Measurements from ENCODE around the gene MYH14. TPM values are rescaled to one million over a fixed set of nuclear protein-coding genes. Genes with fewer than 3 reads are reported as not detected.
A peak's percentile ranks its signal among the peaks of the same experiment; 100 is the strongest.

Gene MYH14
- total RNA-seq, 1 donor from 2014 or later, result not detected

DNA sequence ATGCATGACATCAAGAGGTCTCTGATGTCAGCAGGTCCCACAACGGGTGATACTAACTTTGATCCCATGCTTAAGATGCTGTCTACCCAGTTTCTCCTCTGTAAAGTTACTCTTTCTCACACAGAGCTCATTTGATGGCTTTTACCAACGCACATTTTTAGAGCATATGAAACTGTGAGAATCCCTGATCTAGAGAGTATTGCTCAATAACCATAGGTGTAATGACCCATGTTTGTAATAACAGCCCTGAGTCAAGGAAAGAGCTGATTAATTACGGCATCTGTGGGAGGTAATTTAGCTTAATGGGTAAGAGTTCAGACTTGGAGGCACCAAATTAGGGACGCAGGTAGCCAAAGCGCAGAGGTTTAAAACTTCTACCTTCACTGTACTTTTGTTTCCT, 22.3 kb upstream of the MYH14 start:
- Mint-ChIP-seq H3K27me3 (ENCODE audit: unreplicated experiment) (peaks cover 6% of the 10 kb centered on the region), H3K4me1 (ENCODE audit: unreplicated experiment) (no peaks in the 10 kb centered on the region), H3K4me3 (ENCODE audit: unreplicated experiment) (no peak overlapping the region), H3K27ac (ENCODE audit: unreplicated experiment) (no peak overlapping the region), H3K36me3 (ENCODE audit: low read depth, unreplicated experiment) (peaks cover 11% of the 10 kb centered on the region), H3K9me3 (ENCODE audit: unreplicated experiment) (peaks cover 35% of the 10 kb centered on the region)
- TF ChIP-seq, protein P1, sequence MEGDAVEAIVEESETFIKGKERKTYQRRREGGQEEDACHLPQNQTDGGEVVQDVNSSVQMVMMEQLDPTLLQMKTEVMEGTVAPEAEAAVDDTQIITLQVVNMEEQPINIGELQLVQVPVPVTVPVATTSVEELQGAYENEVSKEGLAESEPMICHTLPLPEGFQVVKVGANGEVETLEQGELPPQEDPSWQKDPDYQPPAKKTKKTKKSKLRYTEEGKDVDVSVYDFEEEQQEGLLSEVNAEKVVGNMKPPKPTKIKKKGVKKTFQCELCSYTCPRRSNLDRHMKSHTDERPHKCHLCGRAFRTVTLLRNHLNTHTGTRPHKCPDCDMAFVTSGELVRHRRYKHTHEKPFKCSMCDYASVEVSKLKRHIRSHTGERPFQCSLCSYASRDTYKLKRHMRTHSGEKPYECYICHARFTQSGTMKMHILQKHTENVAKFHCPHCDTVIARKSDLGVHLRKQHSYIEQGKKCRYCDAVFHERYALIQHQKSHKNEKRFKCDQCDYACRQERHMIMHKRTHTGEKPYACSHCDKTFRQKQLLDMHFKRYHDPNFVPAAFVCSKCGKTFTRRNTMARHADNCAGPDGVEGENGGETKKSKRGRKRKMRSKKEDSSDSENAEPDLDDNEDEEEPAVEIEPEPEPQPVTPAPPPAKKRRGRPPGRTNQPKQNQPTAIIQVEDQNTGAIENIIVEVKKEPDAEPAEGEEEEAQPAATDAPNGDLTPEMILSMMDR (IDR thresholded peaks at IDR 0.05; ENCODE audit: unreplicated experiment), result no peak
- no peak for DNase-seq (ENCODE audit: low spot score)

GRCh38 chr19:50184196-50184595, 19.2 kb upstream of the MYH14 start:
- peaks cover 29% of the 10 kb centered on the region for H3K9me3 Mint-ChIP-seq (ENCODE audit: unreplicated experiment)
- H3K4me1 Mint-ChIP-seq (ENCODE audit: unreplicated experiment), result no peaks in the 10 kb centered on the region
- H3K27ac Mint-ChIP-seq (ENCODE audit: unreplicated experiment), result no peak overlapping the region
- no peak for DNase-seq (ENCODE audit: low spot score)
- no peak overlapping the region for H3K4me3 Mint-ChIP-seq (ENCODE audit: unreplicated experiment)
- TF ChIP-seq, protein P1 (IDR thresholded peaks at IDR 0.05; ENCODE audit: unreplicated experiment), result no peak
- peaks cover 4% of the 10 kb centered on the region for H3K36me3 Mint-ChIP-seq (ENCODE audit: low read depth, unreplicated experiment)
- peaks cover 3% of the 10 kb centered on the region for H3K27me3 Mint-ChIP-seq (ENCODE audit: unreplicated experiment)

DNA sequence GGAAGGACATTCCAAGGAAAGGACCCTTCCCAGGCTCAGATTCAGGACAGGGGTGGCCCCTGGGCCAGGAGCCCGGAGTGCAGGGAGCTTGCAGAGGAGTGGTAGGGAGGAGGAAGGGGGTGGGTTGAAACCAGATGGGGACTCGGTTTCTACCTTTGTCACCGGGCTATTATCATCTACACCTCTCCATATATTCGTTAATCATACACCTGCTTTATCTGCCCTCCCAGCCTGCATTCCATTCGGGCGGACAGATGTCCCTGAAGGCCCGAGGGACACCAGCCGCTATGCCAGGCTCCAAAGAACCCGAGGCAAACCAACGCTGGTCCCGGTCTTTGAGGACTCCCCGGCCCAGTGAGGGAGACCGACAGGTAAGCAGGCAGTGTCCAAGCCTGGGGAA, 15.5 kb upstream of the MYH14 start:
- H3K4me3 Mint-ChIP-seq (ENCODE audit: unreplicated experiment), result no peak overlapping the region
- DNase-seq (ENCODE audit: low spot score), result no peak
- no peak overlapping the region for H3K27ac Mint-ChIP-seq (ENCODE audit: unreplicated experiment)
- H3K4me1 Mint-ChIP-seq (ENCODE audit: unreplicated experiment), result no peaks in the 10 kb centered on the region
- peaks cover 35% of the 10 kb centered on the region for H3K9me3 Mint-ChIP-seq (ENCODE audit: unreplicated experiment)
- H3K36me3 Mint-ChIP-seq (ENCODE audit: low read depth, unreplicated experiment), result peaks cover 9% of the 10 kb centered on the region
- H3K27me3 Mint-ChIP-seq (ENCODE audit: unreplicated experiment), result peaks cover 5% of the 10 kb centered on the region
- TF ChIP-seq, protein P1 (IDR thresholded peaks at IDR 0.05; ENCODE audit: unreplicated experiment), result no peak

GRCh38 chr19:50189331-50189730, 14.1 kb upstream of the MYH14 start:
- Mint-ChIP-seq H3K27me3 (ENCODE audit: unreplicated experiment) (peaks cover 5% of the 10 kb centered on the region), H3K36me3 (ENCODE audit: low read depth, unreplicated experiment) (peaks cover 11% of the 10 kb centered on the region), H3K4me3 (ENCODE audit: unreplicated experiment) (peak overlapping the region; percentile 10), H3K4me1 (ENCODE audit: unreplicated experiment) (no peaks in the 10 kb centered on the region), H3K9me3 (ENCODE audit: unreplicated experiment) (peaks cover 40% of the 10 kb centered on the region), H3K27ac (ENCODE audit: unreplicated experiment) (no peak overlapping the region)
- no peak for DNase-seq (ENCODE audit: low spot score)
- TF ChIP-seq, protein P1 (IDR thresholded peaks at IDR 0.05; ENCODE audit: unreplicated experiment), result no peak

GRCh38 chr19:50190439-50190891, 13.0 kb upstream of the MYH14 start:
- Mint-ChIP-seq H3K4me1 (ENCODE audit: unreplicated experiment) (no peaks in the 10 kb centered on the region), H3K27ac (ENCODE audit: unreplicated experiment) (no peak overlapping the region), H3K9me3 (ENCODE audit: unreplicated experiment) (peaks cover 39% of the 10 kb centered on the region), H3K4me3 (ENCODE audit: unreplicated experiment) (no peak overlapping the region), H3K27me3 (ENCODE audit: unreplicated experiment) (peaks cover 5% of the 10 kb centered on the region), H3K36me3 (ENCODE audit: low read depth, unreplicated experiment) (peaks cover 11% of the 10 kb centered on the region)
- DNase-seq (ENCODE audit: low spot score), result no peak
- TF ChIP-seq, protein P1 (IDR thresholded peaks at IDR 0.05; ENCODE audit: unreplicated experiment), result no peak

Data from endothelial cell (in vitro differentiated cells).